SK-N-SH (cell line): Measurements from ENCODE around the gene DENND5A. TPM values are rescaled to one million over a fixed set of nuclear protein-coding genes. Genes with fewer than 3 reads are reported as not detected.

Experiments used
- CTCF ChIA-PET: fragments of 300-600, 350-600 bp; formaldehyde crosslinking; extraction: SDS; loops from one replicate; lab custom pipeline; 2021; lab: Yijun Ruan, JAX
- POLR2A ChIA-PET: fragments of 350-600 bp; sonication (Branson Sonifier 250); formaldehyde crosslinking; extraction: SDS; loops from one replicate; lab custom pipeline; 2020; ENCODE audit warnings: antibody characterized with exemption, inconsistent platforms; lab: Yijun Ruan, JAX
- DNase-seq: peaks from one replicate; pipeline ENCODE4 v3.0.0; 2012
- H2AFZ ChIP-seq: fragments of 200-600 bp; sonication (generic); 2 replicates; pipeline ENCODE4 v1.8.1; 2016; ENCODE audit warnings: antibody characterized with exemption, mild to moderate bottlenecking, low read depth
- H3F3A ChIP-seq: fragments of 200-600 bp; sonication (generic); replicated peaks from 2 replicates; pipeline ENCODE3; 2016; ENCODE audit warnings: antibody characterized with exemption, mild to moderate bottlenecking; ENCODE audit not compliant: insufficient read depth
- H3K27ac ChIP-seq, 2 experiments: fragments of 200-500 bp in 1 of 2; fragments of 200-600 bp in 1 of 2; sonication (Bioruptor generic) in 1 of 2; sonication (generic), shearing (Covaris generic) in 1 of 2; 2 replicates each; pipeline versions ENCODE4 v1.5.1 to v1.6.1; 2014 to 2016; ENCODE audit warnings: low read depth in 2 of 2, inconsistent platforms in 1 of 2, low read length in 1 of 2, mild to moderate bottlenecking in 1 of 2, mixed read lengths in 1 of 2
- H3K27me3 ChIP-seq: fragments of 200-600 bp; sonication (generic), shearing (Covaris generic); 2 replicates; pipeline ENCODE4 v1.6.1; 2016; ENCODE audit warnings: mixed run types; ENCODE audit not compliant: insufficient read depth
- H3K36me3 ChIP-seq, 2 experiments: fragments of 200-500 bp in 1 of 2; fragments of 200-600 bp in 1 of 2; sonication (Bioruptor generic) in 1 of 2; sonication (generic) in 1 of 2; replicated peaks in 1 of 2; 2 replicates each; pipeline versions ENCODE3 to v1.5.1; 2014 to 2016; ENCODE audit warnings: low read length in 1 of 2, mild to moderate bottlenecking in 1 of 2; ENCODE audit not compliant: insufficient read depth in 2 of 2, control insufficient read depth in 1 of 2
- H3K4me1 ChIP-seq, 2 experiments: fragments of 200-500 bp in 1 of 2; fragments of 200-600 bp in 1 of 2; sonication (Bioruptor generic) in 1 of 2; sonication (generic), shearing (Covaris generic) in 1 of 2; 2 replicates each; pipeline versions ENCODE4 v1.5.1 to v1.6.1; 2014 to 2016; ENCODE audit warnings: low read depth in 1 of 2, low read length in 1 of 2, mixed run types in 1 of 2; ENCODE audit not compliant: insufficient read depth in 2 of 2, control insufficient read depth in 1 of 2
- H3K4me2 ChIP-seq: fragments of 200-600 bp; sonication (generic), shearing (Covaris generic); 2 replicates; pipeline ENCODE4 v1.6.1; 2017; ENCODE audit warnings: mixed run types
- H3K4me3 ChIP-seq, 2 experiments: fragments of 200-500 bp in 1 of 2; fragments of 200-600 bp in 1 of 2; sonication (Bioruptor generic) in 1 of 2; sonication (generic), shearing (Covaris generic) in 1 of 2; 2 replicates each; pipeline versions ENCODE4 v1.5.1 to v1.8.1; 2014 to 2016; ENCODE audit warnings: low read depth in 2 of 2, inconsistent platforms in 1 of 2, low read length in 1 of 2, mild to moderate bottlenecking in 1 of 2, mixed read lengths in 1 of 2, moderate library complexity in 1 of 2
- H3K79me2 ChIP-seq: fragments of 200-600 bp; sonication (generic); 2 replicates; pipeline ENCODE4 v1.8.1; 2017; ENCODE audit warnings: mild to moderate bottlenecking; ENCODE audit not compliant: insufficient read depth
- H3K9ac ChIP-seq: fragments of 200-600 bp; sonication (generic); 2 replicates; pipeline ENCODE4 v1.6.1; 2017; ENCODE audit warnings: mixed run types
- H3K9me2 ChIP-seq: fragments of 200-600 bp; sonication (generic); 2 replicates; pipeline ENCODE4 v1.6.1; 2017; ENCODE audit warnings: mixed run types
- H3K9me3 ChIP-seq: fragments of 200-600 bp; sonication (generic); 2 replicates; pipeline ENCODE4 v1.6.1; 2017; ENCODE audit warnings: mixed run types, mild to moderate bottlenecking, moderate library complexity
- H4K20me1 ChIP-seq: fragments of 200-600 bp; sonication (generic); 2 replicates; pipeline ENCODE4 v1.6.1; 2017; ENCODE audit warnings: mild to moderate bottlenecking, mixed run types; ENCODE audit not compliant: insufficient read depth
- ELF1 ChIP-seq: IDR thresholded peaks from 2 replicates; pipeline ENCODE4 v1.4.0; 2012
- EZH2phosphoT487 ChIP-seq: fragments of 200-600 bp; sonication (generic); IDR thresholded peaks from 2 replicates; pipeline ENCODE4 v1.6.1; 2017; ENCODE audit warnings: low read depth, mixed run types, mild to moderate bottlenecking, antibody characterized with exemption, moderate library complexity, borderline replicate concordance
- FOSL2 ChIP-seq: IDR thresholded peaks from 2 replicates; pipeline ENCODE4 v1.4.0; 2012; ENCODE audit warnings: low read depth, mild to moderate bottlenecking, moderate library complexity, borderline replicate concordance
- FOXJ3 ChIP-seq: sonication (generic); formaldehyde crosslinking; IDR thresholded peaks from 2 replicates; pipeline ENCODE4 v1.5.1; 2020; ENCODE audit warnings: mild to moderate bottlenecking, missing genetic modification reagents
- GATA2 ChIP-seq: sonication (generic); formaldehyde crosslinking; IDR thresholded peaks from 2 replicates; pipeline ENCODE4 v1.5.0; 2020; ENCODE audit warnings: mild to moderate bottlenecking, missing genetic modification reagents
- JUND ChIP-seq: IDR thresholded peaks from 2 replicates; pipeline ENCODE4 v1.4.0; 2012
- MXI1 ChIP-seq: IDR thresholded peaks from 2 replicates; pipeline ENCODE4 v1.6.1; 2012; ENCODE audit warnings: mild to moderate bottlenecking, low read depth, low read length, improper control_type of control experiment
- NFIC ChIP-seq: IDR thresholded peaks from 2 replicates; pipeline ENCODE4 v1.4.0; 2012; ENCODE audit warnings: borderline replicate concordance
- NRF1 ChIP-seq: IDR thresholded peaks from 2 replicates; pipeline ENCODE4 v1.6.1; 2012; ENCODE audit warnings: low read depth, mild to moderate bottlenecking, low read length
- RAD21 ChIP-seq: IDR thresholded peaks from 2 replicates; pipeline ENCODE4 v1.6.1; 2012; ENCODE audit warnings: mild to moderate bottlenecking, low read length
- RFX5 ChIP-seq: IDR thresholded peaks from 2 replicates; pipeline ENCODE4 v1.6.1; 2012; ENCODE audit warnings: mild to moderate bottlenecking, improper control_type of control experiment, low read length
- SIN3A ChIP-seq: IDR thresholded peaks from 2 replicates; pipeline ENCODE4 v1.6.1; 2012; ENCODE audit warnings: low read depth, mild to moderate bottlenecking, low read length, moderate library complexity, borderline replicate concordance
- TAF1 ChIP-seq: IDR thresholded peaks from 2 replicates; pipeline ENCODE4 v1.6.1; 2012; ENCODE audit warnings: low read depth, mild to moderate bottlenecking, low read length, moderate library complexity, borderline replicate concordance
- TEAD4 ChIP-seq: IDR thresholded peaks from 2 replicates; pipeline ENCODE4 v1.4.0; 2012; ENCODE audit warnings: mild to moderate bottlenecking, borderline replicate concordance; ENCODE audit not compliant: insufficient read depth
- WGBS: methylation state at CpG from one replicate; pipeline ENCODE4 v1.1.6; 2017; ENCODE audit warnings: low lambda C conversion rate; 5-methylcytosine and 5-hydroxymethylcytosine counted together
- polyA plus RNA-seq, 3 experiments: library from polyadenylated mRNA; depleted of rRNA; stranded (reverse); fragments of >200 nt; gene quantifications; 2 replicates each; pipeline ENCODE4 v1.2.3, GENCODE V29; 2012
- TF ChIP-seq, protein P1 (sequence below): IDR thresholded peaks from 2 replicates; pipeline ENCODE4 v1.4.0; 2012; ENCODE audit warnings: low read depth, borderline replicate concordance
- TF ChIP-seq, protein P2 (sequence below): IDR thresholded peaks from 2 replicates; pipeline ENCODE4; 2012
- TF ChIP-seq, protein P3 (sequence below): IDR thresholded peaks from 2 replicates; pipeline ENCODE4 v1.4.0; 2012; ENCODE audit warnings: low read depth
- TF ChIP-seq, protein P4 (sequence below): fragments of 150-350 bp; IDR thresholded peaks from 2 replicates; pipeline ENCODE4 v1.6.1; 2017; ENCODE audit warnings: antibody characterized with exemption, low read length, low read depth, borderline replicate concordance

Gene DENND5A
- polyA plus RNA-seq, 1 of the 3 experiments (the other 2 are of a cell fraction), result 110 TPM

DNA sequence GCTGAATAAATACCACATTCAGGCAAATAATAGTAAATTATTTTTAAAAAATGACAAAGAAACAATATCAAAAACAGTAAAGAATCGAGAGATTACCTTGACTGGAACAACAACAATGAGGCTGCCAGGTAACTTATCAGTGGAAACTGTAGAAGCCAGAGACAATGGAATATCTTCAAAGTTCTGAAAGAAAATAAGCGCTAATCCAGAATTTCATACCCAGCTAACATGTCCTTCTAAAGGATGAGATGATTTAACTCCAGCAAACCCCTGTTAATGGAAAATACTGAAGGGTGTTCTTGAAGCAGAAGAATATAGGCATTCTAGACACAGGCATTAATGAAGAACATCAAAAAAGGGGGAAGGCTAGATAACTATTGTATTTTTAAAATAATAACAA is 153.1 kb downstream of the DENND5A start:
- Histone ChIP-seq H3K27me3 (no peaks in the 10 kb centered on the region), H3K4me3 (no peak overlapping the region), H3K4me1 (no peaks in the 10 kb centered on the region), H3F3A (no peaks in the 10 kb centered on the region), H3K9ac (no peak overlapping the region), H2AFZ (no peak overlapping the region), H3K79me2 (no peaks in the 10 kb centered on the region), H4K20me1 (no peaks in the 10 kb centered on the region), H3K9me3 (peaks cover 9% of the 10 kb centered on the region), H3K4me2 (no peak overlapping the region), H3K9me2 (no peaks in the 10 kb centered on the region), H3K27ac (no peak overlapping the region), H3K36me3 (peaks cover 0 to 17% of the 10 kb centered on the region in 2 experiments)
- POLR2A ChIA-PET, result no interaction called here
- no peak for DNase-seq
- TF ChIP-seq RFX5 (no peak), MXI1 (no peak), TAF1 (no peak), JUND (no peak), FOXJ3 (CRISPR knock-in tag) (no peak), EZH2phosphoT487 (no peak), SIN3A (no peak), GATA2 (CRISPR knock-in tag) (no peak), TEAD4 (no peak), ELF1 (no peak), FOSL2 (no peak), NRF1 (no peak), RAD21 (no peak), NFIC (no peak)
- TF ChIP-seq, protein P1, sequence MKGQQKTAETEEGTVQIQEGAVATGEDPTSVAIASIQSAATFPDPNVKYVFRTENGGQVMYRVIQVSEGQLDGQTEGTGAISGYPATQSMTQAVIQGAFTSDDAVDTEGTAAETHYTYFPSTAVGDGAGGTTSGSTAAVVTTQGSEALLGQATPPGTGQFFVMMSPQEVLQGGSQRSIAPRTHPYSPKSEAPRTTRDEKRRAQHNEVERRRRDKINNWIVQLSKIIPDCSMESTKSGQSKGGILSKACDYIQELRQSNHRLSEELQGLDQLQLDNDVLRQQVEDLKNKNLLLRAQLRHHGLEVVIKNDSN, result no peak
- TF ChIP-seq, protein P2, sequence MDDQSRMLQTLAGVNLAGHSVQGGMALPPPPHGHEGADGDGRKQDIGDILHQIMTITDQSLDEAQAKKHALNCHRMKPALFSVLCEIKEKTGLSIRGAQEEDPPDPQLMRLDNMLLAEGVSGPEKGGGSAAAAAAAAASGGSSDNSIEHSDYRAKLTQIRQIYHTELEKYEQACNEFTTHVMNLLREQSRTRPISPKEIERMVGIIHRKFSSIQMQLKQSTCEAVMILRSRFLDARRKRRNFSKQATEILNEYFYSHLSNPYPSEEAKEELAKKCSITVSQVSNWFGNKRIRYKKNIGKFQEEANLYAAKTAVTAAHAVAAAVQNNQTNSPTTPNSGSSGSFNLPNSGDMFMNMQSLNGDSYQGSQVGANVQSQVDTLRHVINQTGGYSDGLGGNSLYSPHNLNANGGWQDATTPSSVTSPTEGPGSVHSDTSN, result no peak
- TF ChIP-seq, protein P3, sequence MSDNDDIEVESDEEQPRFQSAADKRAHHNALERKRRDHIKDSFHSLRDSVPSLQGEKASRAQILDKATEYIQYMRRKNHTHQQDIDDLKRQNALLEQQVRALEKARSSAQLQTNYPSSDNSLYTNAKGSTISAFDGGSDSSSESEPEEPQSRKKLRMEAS, result no peak
- TF ChIP-seq, protein P4, sequence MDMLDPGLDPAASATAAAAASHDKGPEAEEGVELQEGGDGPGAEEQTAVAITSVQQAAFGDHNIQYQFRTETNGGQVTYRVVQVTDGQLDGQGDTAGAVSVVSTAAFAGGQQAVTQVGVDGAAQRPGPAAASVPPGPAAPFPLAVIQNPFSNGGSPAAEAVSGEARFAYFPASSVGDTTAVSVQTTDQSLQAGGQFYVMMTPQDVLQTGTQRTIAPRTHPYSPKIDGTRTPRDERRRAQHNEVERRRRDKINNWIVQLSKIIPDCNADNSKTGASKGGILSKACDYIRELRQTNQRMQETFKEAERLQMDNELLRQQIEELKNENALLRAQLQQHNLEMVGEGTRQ, result no peak
- CTCF ChIA-PET, result interaction anchor here (1.5 kb wide), 1 partner anchor 26 kb away, joined by 5 read pairs; no protein-coding TSS in a partner anchor
- 75% methylated on average over 2 of the region's 2 CpGs for WGBS
